Measurements from ENCODE around the gene HLA-DPB1. TPM values are rescaled to one million over a fixed set of nuclear protein-coding genes. Genes with fewer than 3 reads are reported as not detected.
"Not testable (repeated sequence)": the region's sequence is repeated elsewhere in the genome, so short reads cannot be mapped to it uniquely, and the experiment has no call there.

HLA-DPB1 gene
- total RNA-seq, 4 donors from 2014 or later, result 9.5 to 104 (median 19.7) TPM

- H3K27ac ChIP-seq, result no peak overlapping the region
- H3K9me3 ChIP-seq, result no peaks in the 10 kb centered on the region
- TF ChIP-seq POLR2A (IDR thresholded peaks at IDR 0.05) (no peak), CTCF (IDR thresholded peaks at IDR 0.05) (no peak)
- H3K27me3 ChIP-seq, result no peaks in the 10 kb centered on the region
- H3K36me3 ChIP-seq, result no peaks in the 10 kb centered on the region
- H3K4me1 ChIP-seq, result no peaks in the 10 kb centered on the region
- H3K4me3 ChIP-seq, result no peak overlapping the region
- DNase-seq, result no peak
Measured at GRCh38 chr6:33053230-33053629, 22.6 kb upstream of the HLA-DPB1 start.

GRCh38 chr6:33057222-33058150, 18.3 kb upstream of the HLA-DPB1 start:
- no peaks in the 10 kb centered on the region for H3K36me3 ChIP-seq
- H3K9me3 ChIP-seq, result no peaks in the 10 kb centered on the region
- no peak for DNase-seq

GRCh38 chr6:33061987-33062386, 13.8 kb upstream of the HLA-DPB1 start:
- H3K4me1 ChIP-seq, result no peaks in the 10 kb centered on the region
- no peaks in the 10 kb centered on the region for H3K36me3 ChIP-seq
- H3K27me3 ChIP-seq, result no peaks in the 10 kb centered on the region
- H3K4me3 ChIP-seq, result no peak overlapping the region
- no peak for TF ChIP-seq POLR2A (IDR thresholded peaks at IDR 0.05)
- TF ChIP-seq CTCF (IDR thresholded peaks at IDR 0.05), result no peak
- DNase-seq, result peak in 1 of 3 donors; percentile 38
- no peak overlapping the region for H3K27ac ChIP-seq
- no peaks in the 10 kb centered on the region for H3K9me3 ChIP-seq

More at GRCh38 chr6:33057222-33058150, 18.3 kb upstream of the HLA-DPB1 start:
- peak overlapping the region in 2 of 4 donors; percentile 25 to 68 for H3K27ac ChIP-seq
- no peaks in the 10 kb centered on the region for H3K27me3 ChIP-seq
- TF ChIP-seq POLR2A (IDR thresholded peaks at IDR 0.05) (no peak), CTCF (IDR thresholded peaks at IDR 0.05) (no peak)
- H3K4me1 ChIP-seq, result no peaks in the 10 kb centered on the region
- no peak overlapping the region for H3K4me3 ChIP-seq

- not testable (repeated sequence) for H3K27ac ChIP-seq, H3K27me3 ChIP-seq, DNase-seq, H3K9me3 ChIP-seq, H3K36me3 ChIP-seq, H3K4me3 ChIP-seq, H3K4me1 ChIP-seq
Measured at GRCh38 chr6:33063435-33063834, 12.4 kb upstream of the HLA-DPB1 start.

GRCh38 chr6:33064723-33065122, 11.1 kb upstream of the HLA-DPB1 start:
- Histone ChIP-seq H3K4me1 (no peaks in the 10 kb centered on the region), H3K9me3 (no peaks in the 10 kb centered on the region), H3K4me3 (no peak overlapping the region), H3K27ac (no peak overlapping the region), H3K36me3 (peaks cover 0 to 16% (median 0%) of the 10 kb centered on the region in 3 donors), H3K27me3 (no peaks in the 10 kb centered on the region)
- TF ChIP-seq POLR2A (IDR thresholded peaks at IDR 0.05), result no peak
- TF ChIP-seq CTCF (IDR thresholded peaks at IDR 0.05), result no peak
- no peak for DNase-seq

GRCh38 chr6:33065312-33065711, 10.5 kb upstream of the HLA-DPB1 start:
- H3K4me1 ChIP-seq, result no peaks in the 10 kb centered on the region
- no peaks in the 10 kb centered on the region for H3K27me3 ChIP-seq
- no peak overlapping the region for H3K4me3 ChIP-seq

More at GRCh38 chr6:33065312-33065711, 10.5 kb upstream of the HLA-DPB1 start:
- no peak for TF ChIP-seq CTCF (IDR thresholded peaks at IDR 0.05)
- TF ChIP-seq POLR2A (IDR thresholded peaks at IDR 0.05), result no peak
- DNase-seq, result no peak
- Histone ChIP-seq H3K9me3 (no peaks in the 10 kb centered on the region), H3K27ac (no peak overlapping the region), H3K36me3 (peaks cover 0 to 16% (median 0%) of the 10 kb centered on the region in 3 donors)
